Tibial nerve (tissue), 4 donors: ENCODE data around the gene HTRA1. TPM values are rescaled to one million over a fixed set of nuclear protein-coding genes. Genes with fewer than 3 reads are reported as not detected.
A peak's percentile ranks its signal among the peaks of the same experiment; 100 is the strongest.

Experiments used
- DNase-seq, 2 donors: peaks; one replicate each; pipeline ENCODE4 v3.0.0-alpha.2; 2019; ENCODE audit warnings: low spot score in 2 of 2
- H3K27ac ChIP-seq, 4 donors: fragments of 200-600 bp; sonication (generic) in 3 of 4; one replicate each; pipeline ENCODE4 v1.5.1; 2017 to 2019; ENCODE audit warnings: mild to moderate bottlenecking in 1 of 4
- H3K27me3 ChIP-seq, 2 donors: fragments of 200-600 bp; sonication (generic) in 1 of 2; one replicate each; pipeline versions ENCODE4 v1.5.1 to v1.6.0; 2017 to 2019
- H3K36me3 ChIP-seq, 3 donors: fragments of 200-600 bp; sonication (generic); one replicate each; pipeline ENCODE4 v1.5.1; 2018 to 2019
- H3K4me1 ChIP-seq, 4 donors: fragments of 200-600 bp; sonication (generic) in 3 of 4; one replicate each; pipeline ENCODE4 v1.5.1; 2017 to 2019
- H3K4me3 ChIP-seq, 4 donors: fragments of 200-600 bp; sonication (generic) in 3 of 4; one replicate each; pipeline ENCODE4 v1.5.1; 2017 to 2019; ENCODE audit warnings: mild to moderate bottlenecking in 1 of 4, moderate library complexity in 1 of 4
- H3K9me3 ChIP-seq, 4 donors: fragments of 200-600 bp; sonication (generic) in 3 of 4; one replicate each; pipeline ENCODE4 v1.5.1; 2017 to 2019
- CTCF ChIP-seq, 5 experiments: fragments of 200-600 bp in 3 of 5; fragments of 450-650 bp in 2 of 5; sonication (generic) in 3 of 5; IDR thresholded peaks; one replicate each; pipeline ENCODE4 v1.5.1; 2016 to 2019; ENCODE audit warnings: antibody characterized with exemption in 5 of 5, mild to moderate bottlenecking in 3 of 5, moderate library complexity in 2 of 5
- EP300 ChIP-seq, 2 donors: sonication (generic); formaldehyde crosslinking; IDR thresholded peaks; one replicate each; pipeline ENCODE4 v1.6.1; 2017; ENCODE audit warnings: antibody characterized with exemption in 2 of 2, mild to moderate bottlenecking in 1 of 2
- POLR2A ChIP-seq, 2 donors: fragments of 450-650 bp; IDR thresholded peaks; one replicate each; pipeline ENCODE4 v1.6.1; 2017; ENCODE audit warnings: antibody characterized with exemption in 2 of 2, mild to moderate bottlenecking in 2 of 2, moderate library complexity in 2 of 2
- WGBS, 2 donors: methylation state at CpG; one replicate each; pipeline ENCODE4 v1.1.5; 2018; 5-methylcytosine and 5-hydroxymethylcytosine counted together
- total RNA-seq, 4 donors: library from RNA; depleted of rRNA; stranded (reverse); fragments of >200 nt; gene quantifications; one replicate each; pipeline ENCODE4 v1.1.0, GENCODE V29; 2016

The HTRA1 gene
- total RNA-seq, 4 donors from 2014 or later, result 128 to 183 (median 173) TPM

GRCh38 chr10:122426829-122427228, 34.5 kb upstream of the HTRA1 start:
- H3K4me1 ChIP-seq, result peaks cover 0 to 5% (median 0%) of the 10 kb centered on the region in 4 donors
- no peaks in the 10 kb centered on the region for H3K9me3 ChIP-seq
- H3K4me3 ChIP-seq, result no peak overlapping the region
- TF ChIP-seq POLR2A (IDR thresholded peaks at IDR 0.05), result no peak
- no peak for TF ChIP-seq CTCF (IDR thresholded peaks at IDR 0.05)
- TF ChIP-seq EP300 (IDR thresholded peaks at IDR 0.05), result no peak
- no peak for DNase-seq
- H3K36me3 ChIP-seq, result peaks cover 0 to 48% (median 0%) of the 10 kb centered on the region in 3 donors
- H3K27ac ChIP-seq, result no peak overlapping the region
- 86 to 93% methylated on average over 6 of the region's 6 CpGs for WGBS, 2 donors
- no peaks in the 10 kb centered on the region for H3K27me3 ChIP-seq

- DNase-seq, result no peak
- Histone ChIP-seq H3K9me3 (no peaks in the 10 kb centered on the region), H3K36me3 (peaks cover 0 to 49% (median 0%) of the 10 kb centered on the region in 3 donors), H3K4me3 (no peak overlapping the region), H3K4me1 (peaks cover 0 to 4% (median 0%) of the 10 kb centered on the region in 4 donors), H3K27ac (no peak overlapping the region), H3K27me3 (no peaks in the 10 kb centered on the region)
- 73 to 77% methylated on average over 2 of the region's 2 CpGs for WGBS, 2 donors
- TF ChIP-seq CTCF (IDR thresholded peaks at IDR 0.05), result no peak
- TF ChIP-seq EP300 (IDR thresholded peaks at IDR 0.05), result no peak
- no peak for TF ChIP-seq POLR2A (IDR thresholded peaks at IDR 0.05)
These were observed 34.1 kb upstream of the HTRA1 start for GRCh38 chr10:122427280-122427679.

- H3K27me3 ChIP-seq, result no peaks in the 10 kb centered on the region
- H3K4me1 ChIP-seq, result no peaks in the 10 kb centered on the region
- TF ChIP-seq CTCF (IDR thresholded peaks at IDR 0.05), result peak; percentile 36 to 81 (median 59)
- TF ChIP-seq POLR2A (IDR thresholded peaks at IDR 0.05), result no peak
- TF ChIP-seq EP300 (IDR thresholded peaks at IDR 0.05), result no peak
- DNase-seq, result peak in 1 of 2 donors; percentile 20
- peaks cover 0 to 10% (median 0%) of the 10 kb centered on the region in 4 donors for H3K9me3 ChIP-seq
- WGBS, 2 donors, result 30 to 31% methylated on average over 3 of the region's 3 CpGs
- no peak overlapping the region for H3K4me3 ChIP-seq
- H3K36me3 ChIP-seq, result peaks cover 0 to 36% (median 0%) of the 10 kb centered on the region in 3 donors
- H3K27ac ChIP-seq, result no peak overlapping the region
These were observed 26.0 kb upstream of the HTRA1 start for GRCh38 chr10:122435212-122435827.

- no peaks in the 10 kb centered on the region for H3K27me3 ChIP-seq
- peaks cover 0 to 2% (median 0%) of the 10 kb centered on the region in 4 donors for H3K4me1 ChIP-seq
- peaks cover 0 to 11% (median 0%) of the 10 kb centered on the region in 3 donors for H3K36me3 ChIP-seq
- TF ChIP-seq POLR2A (IDR thresholded peaks at IDR 0.05) (no peak), EP300 (IDR thresholded peaks at IDR 0.05) (no peak), CTCF (IDR thresholded peaks at IDR 0.05) (no peak)
- H3K9me3 ChIP-seq, result peaks cover 0 to 10% (median 0%) of the 10 kb centered on the region in 4 donors
- H3K4me3 ChIP-seq, result no peak overlapping the region
- H3K27ac ChIP-seq, result no peak overlapping the region
- 63 to 70% methylated on average over 7 of the region's 7 CpGs for WGBS, 2 donors
- no peak for DNase-seq
These were observed 19.4 kb upstream of the HTRA1 start for GRCh38 chr10:122441961-122442360.

GRCh38 chr10:122445469-122445868, 15.9 kb upstream of the HTRA1 start:
- Histone ChIP-seq H3K4me1 (peaks cover 0 to 5% (median 0%) of the 10 kb centered on the region in 4 donors), H3K36me3 (no peaks in the 10 kb centered on the region), H3K9me3 (no peaks in the 10 kb centered on the region), H3K27ac (no peak overlapping the region), H3K27me3 (no peaks in the 10 kb centered on the region), H3K4me3 (no peak overlapping the region)
- 81 to 96% methylated on average over 1 of the region's 1 CpG for WGBS, 2 donors
- no peak for TF ChIP-seq POLR2A (IDR thresholded peaks at IDR 0.05)
- TF ChIP-seq EP300 (IDR thresholded peaks at IDR 0.05), result no peak
- TF ChIP-seq CTCF (IDR thresholded peaks at IDR 0.05), result no peak
- DNase-seq, result no peak
